Progenitor cell of endocrine pancreas (in vitro differentiated cells): ENCODE data around the gene NPHP4. TPM values are rescaled to one million over a fixed set of nuclear protein-coding genes. Genes with fewer than 3 reads are reported as not detected.

Experiments used
- DNase-seq: peaks from one replicate; pipeline ENCODE4 v3.0.0; 2021; ENCODE audit warnings: low spot score; ENCODE audit not compliant: unreplicated experiment
- H3K27ac Mint-ChIP-seq: 2 replicates; pipeline ENCODE4 v1.8.0; 2021; ENCODE audit warnings: mild to moderate bottlenecking, moderate library complexity, mixed read lengths
- H3K27me3 Mint-ChIP-seq: 2 replicates; pipeline ENCODE4 v1.8.0; 2021; ENCODE audit warnings: mixed read lengths
- H3K36me3 Mint-ChIP-seq: 2 replicates; pipeline ENCODE4 v1.8.0; 2022; ENCODE audit warnings: mixed read lengths; ENCODE audit not compliant: insufficient read depth
- H3K4me1 Mint-ChIP-seq: 2 replicates; pipeline ENCODE4 v1.8.0; 2021; ENCODE audit warnings: low read depth, mixed read lengths
- H3K4me3 Mint-ChIP-seq: 2 replicates; pipeline ENCODE4 v1.8.0; 2021; ENCODE audit warnings: low read depth, mild to moderate bottlenecking, moderate library complexity, mixed read lengths
- H3K9me3 Mint-ChIP-seq: 2 replicates; pipeline ENCODE4 v1.8.0; 2021; ENCODE audit warnings: low read depth, mixed read lengths
- total RNA-seq: library from RNA; stranded (reverse); gene quantifications from 2 replicates; pipeline ENCODE4 v1.2.1, GENCODE V29; 2021
- TF ChIP-seq, protein P1 (sequence below): fragments of 200-600 bp; sonication (generic); IDR thresholded peaks from one replicate; pipeline ENCODE4 v1.5.0; 2021; ENCODE audit warnings: antibody characterized with exemption, mild to moderate bottlenecking; ENCODE audit not compliant: unreplicated experiment

NPHP4 gene
- total RNA-seq, 1 donor from 2014 or later = 29.9 TPM

DNA sequence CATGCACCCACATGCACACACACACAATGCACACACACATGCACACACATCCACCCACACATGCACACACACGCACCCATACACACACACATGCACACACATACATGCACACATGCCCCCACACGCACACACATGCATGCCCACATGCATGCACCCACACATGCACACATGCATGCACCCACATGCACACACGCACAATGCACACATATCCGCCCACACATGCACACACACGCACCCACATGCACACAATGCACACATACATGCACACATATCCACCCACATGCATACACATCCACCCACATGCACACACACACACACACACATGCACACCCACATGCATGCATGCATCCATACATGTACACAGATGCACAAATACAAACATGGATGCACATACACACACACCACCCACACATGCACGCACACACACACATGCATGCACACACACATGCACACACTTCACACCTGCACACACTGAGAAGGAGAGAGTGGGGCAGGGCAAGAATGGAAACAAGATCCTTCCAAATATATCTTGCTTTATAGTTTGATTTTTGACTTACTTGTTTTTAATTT lies 123.2 kb downstream of the NPHP4 start:
- Mint-ChIP-seq H3K9me3 (peaks cover 3% of the 10 kb centered on the region), H3K27me3 (no peaks in the 10 kb centered on the region)
- DNase-seq = no peak

DNA sequence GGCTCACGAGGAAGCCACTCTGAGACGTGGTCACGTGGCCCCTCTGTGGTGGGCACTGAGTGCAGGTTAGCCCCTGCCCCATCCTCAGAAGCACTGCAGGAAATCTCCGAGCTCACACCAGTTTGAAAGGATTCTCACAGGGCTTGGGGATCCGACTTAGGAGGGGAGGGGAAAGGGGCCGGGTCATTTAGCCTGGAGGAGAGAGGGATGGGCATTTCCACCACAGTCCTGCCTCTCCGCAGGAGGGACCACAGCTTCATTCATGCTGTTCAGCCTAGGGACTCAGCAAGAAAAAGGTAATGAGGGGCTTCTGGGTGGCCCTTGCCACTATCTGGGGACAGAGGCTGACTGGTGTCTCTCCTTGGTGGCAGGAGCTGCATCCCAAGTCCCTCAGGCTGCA lies 126.5 kb downstream of the NPHP4 start:
- Mint-ChIP-seq H3K9me3 (peaks cover 3% of the 10 kb centered on the region), H3K27ac (no peak overlapping the region), H3K4me3 (no peak overlapping the region), H3K36me3 (peaks cover 10% of the 10 kb centered on the region), H3K4me1 (no peaks in the 10 kb centered on the region), H3K27me3 (no peaks in the 10 kb centered on the region)
- DNase-seq = no peak
- TF ChIP-seq, protein P1, sequence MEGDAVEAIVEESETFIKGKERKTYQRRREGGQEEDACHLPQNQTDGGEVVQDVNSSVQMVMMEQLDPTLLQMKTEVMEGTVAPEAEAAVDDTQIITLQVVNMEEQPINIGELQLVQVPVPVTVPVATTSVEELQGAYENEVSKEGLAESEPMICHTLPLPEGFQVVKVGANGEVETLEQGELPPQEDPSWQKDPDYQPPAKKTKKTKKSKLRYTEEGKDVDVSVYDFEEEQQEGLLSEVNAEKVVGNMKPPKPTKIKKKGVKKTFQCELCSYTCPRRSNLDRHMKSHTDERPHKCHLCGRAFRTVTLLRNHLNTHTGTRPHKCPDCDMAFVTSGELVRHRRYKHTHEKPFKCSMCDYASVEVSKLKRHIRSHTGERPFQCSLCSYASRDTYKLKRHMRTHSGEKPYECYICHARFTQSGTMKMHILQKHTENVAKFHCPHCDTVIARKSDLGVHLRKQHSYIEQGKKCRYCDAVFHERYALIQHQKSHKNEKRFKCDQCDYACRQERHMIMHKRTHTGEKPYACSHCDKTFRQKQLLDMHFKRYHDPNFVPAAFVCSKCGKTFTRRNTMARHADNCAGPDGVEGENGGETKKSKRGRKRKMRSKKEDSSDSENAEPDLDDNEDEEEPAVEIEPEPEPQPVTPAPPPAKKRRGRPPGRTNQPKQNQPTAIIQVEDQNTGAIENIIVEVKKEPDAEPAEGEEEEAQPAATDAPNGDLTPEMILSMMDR = no peak

More for the DNA sequence above, 123.2 kb downstream of the NPHP4 start:
- no peak overlapping the region for H3K4me3 Mint-ChIP-seq
- no peak overlapping the region for H3K27ac Mint-ChIP-seq
- TF ChIP-seq, protein P1 = no peak
- H3K4me1 Mint-ChIP-seq = no peaks in the 10 kb centered on the region
- peaks cover 15% of the 10 kb centered on the region for H3K36me3 Mint-ChIP-seq

DNA sequence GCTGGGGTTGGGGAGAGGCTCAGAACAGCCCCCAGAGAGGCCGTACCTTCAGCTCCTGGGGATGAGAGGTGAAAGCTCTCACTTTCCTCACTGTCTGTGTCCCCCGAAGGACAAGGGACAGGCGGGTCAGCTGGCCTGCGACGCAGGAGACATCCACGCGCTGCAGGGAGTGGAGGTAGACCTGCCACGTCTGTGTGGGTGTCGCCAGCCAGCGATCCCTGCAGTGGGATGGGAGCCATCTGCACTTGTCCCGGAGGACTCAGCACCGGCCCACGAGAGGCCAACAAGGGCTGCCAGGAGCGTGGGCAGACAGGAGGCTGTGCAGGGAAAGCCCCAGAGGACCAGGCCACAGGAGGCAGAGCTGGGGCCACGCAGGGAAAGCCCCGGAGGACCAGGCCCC lies 127.2 kb downstream of the NPHP4 start:
- H3K27ac Mint-ChIP-seq = no peak overlapping the region
- TF ChIP-seq, protein P1 = no peak

DNA sequence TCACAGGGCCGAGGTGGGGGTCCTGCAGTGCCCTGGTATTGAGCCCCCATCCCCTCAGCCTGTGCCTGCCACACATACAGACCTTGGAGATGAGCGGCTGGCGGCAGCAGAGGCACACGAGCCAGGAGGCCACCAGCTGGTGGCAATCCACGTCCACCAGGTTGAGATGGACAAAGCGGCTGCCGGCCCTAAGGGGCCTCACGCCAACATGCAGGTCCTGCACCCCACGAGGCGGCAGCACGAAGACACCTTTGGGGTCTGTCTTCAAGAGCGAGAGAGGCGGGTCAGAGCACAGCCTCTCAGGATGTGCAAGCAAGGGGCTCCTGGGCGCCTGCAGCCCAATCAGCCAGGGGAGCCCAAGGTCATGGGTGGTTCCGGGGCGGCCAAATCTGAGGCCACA lies 128.0 kb downstream of the NPHP4 start:
- DNase-seq = no peak
- Mint-ChIP-seq H3K4me1 (no peaks in the 10 kb centered on the region), H3K27ac (no peak overlapping the region), H3K9me3 (peaks cover 3% of the 10 kb centered on the region), H3K27me3 (no peaks in the 10 kb centered on the region), H3K4me3 (no peak overlapping the region), H3K36me3 (peaks cover 1% of the 10 kb centered on the region)
- TF ChIP-seq, protein P1 = no peak

More for the DNA sequence above, 127.2 kb downstream of the NPHP4 start:
- no peak for DNase-seq
- Mint-ChIP-seq H3K4me3 (no peak overlapping the region), H3K4me1 (no peaks in the 10 kb centered on the region), H3K27me3 (no peaks in the 10 kb centered on the region), H3K36me3 (peaks cover 4% of the 10 kb centered on the region), H3K9me3 (peaks cover 3% of the 10 kb centered on the region)

DNA sequence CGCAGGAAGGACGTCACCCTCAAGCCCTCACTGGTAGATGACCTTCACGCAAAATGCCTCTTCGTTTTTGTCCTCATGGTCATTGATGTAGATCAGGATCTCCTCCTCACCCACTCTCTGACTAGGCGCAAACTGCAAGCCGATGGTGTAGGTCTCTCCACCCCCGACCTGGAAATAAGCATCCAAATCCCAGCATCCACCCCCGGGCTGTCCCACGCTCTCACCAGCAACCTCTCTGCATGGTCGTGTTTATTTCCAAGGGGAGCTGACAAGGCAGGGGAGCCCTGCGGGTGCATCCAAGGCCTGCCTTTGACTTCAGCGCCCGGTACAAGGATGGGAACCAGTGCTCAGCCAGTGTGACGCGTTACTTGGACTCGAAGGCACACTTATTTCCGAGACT lies 129.0 kb downstream of the NPHP4 start:
- Mint-ChIP-seq H3K9me3 (no peaks in the 10 kb centered on the region), H3K36me3 (peaks cover 1% of the 10 kb centered on the region), H3K27ac (no peak overlapping the region), H3K4me1 (no peaks in the 10 kb centered on the region), H3K4me3 (no peak overlapping the region), H3K27me3 (no peaks in the 10 kb centered on the region)
- DNase-seq = no peak
- TF ChIP-seq, protein P1 = no peak
